DMS153 treated with DMSO at 0.1 percent for 48 hours (cell line): ENCODE data around the gene KIF2C.
"Not testable (repeated sequence)": the region's sequence is repeated elsewhere in the genome, so short reads cannot be mapped to it uniquely, and the experiment has no call there.

Source experiments
- DNase-seq: peaks from one replicate; lab custom pipeline; 2025; ENCODE audit not compliant: unreplicated experiment; lab: John Stamatoyannopoulos, UW

The KIF2C gene

DNA sequence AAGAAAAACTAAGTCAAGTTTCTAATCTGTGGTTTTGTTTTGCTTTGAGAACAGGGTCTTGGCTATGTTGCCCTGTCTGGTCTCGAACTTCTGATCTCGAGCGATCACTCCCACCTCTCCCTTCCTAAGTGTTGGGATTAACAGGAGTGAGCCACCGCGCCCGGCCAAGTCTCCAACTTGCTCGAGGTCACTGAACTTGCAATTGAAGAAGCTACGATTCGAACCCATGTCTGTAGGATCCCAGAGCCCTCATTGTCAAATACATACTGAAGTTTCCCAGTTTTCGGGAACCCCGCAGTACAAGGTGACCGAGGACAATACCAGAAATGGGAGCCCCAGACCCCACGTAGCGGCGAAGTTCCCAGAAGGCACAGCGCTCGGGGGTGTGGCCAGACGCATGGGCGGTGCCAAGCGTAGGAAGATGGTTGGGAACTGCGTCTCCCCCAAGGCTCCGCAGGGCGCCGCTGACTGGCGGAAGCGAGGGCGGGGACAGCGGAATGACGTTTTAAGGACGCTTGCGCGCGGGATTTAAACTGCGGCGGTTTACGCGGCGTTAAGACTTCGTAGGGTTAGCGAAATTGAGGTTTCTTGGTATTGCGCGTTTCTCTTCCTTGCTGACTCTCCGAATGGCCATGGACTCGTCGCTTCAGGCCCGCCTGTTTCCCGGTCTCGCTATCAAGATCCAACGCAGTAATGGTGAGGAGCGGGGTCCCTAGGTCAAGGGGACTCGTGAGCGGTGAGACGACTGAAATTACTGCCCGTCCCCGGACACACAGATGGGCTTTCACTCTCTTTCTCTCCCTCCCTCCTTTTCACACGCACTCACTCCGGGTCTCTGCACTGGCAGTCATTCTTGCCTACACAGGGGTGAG, at the start of gene KIF2C:
Gene KIF2C (plus strand): TSS at position 531 of the 872 bp plus-strand sequence. CDS start 96 bp downstream, at position 627.
- DNase-seq = peak; percentile 99

DNA sequence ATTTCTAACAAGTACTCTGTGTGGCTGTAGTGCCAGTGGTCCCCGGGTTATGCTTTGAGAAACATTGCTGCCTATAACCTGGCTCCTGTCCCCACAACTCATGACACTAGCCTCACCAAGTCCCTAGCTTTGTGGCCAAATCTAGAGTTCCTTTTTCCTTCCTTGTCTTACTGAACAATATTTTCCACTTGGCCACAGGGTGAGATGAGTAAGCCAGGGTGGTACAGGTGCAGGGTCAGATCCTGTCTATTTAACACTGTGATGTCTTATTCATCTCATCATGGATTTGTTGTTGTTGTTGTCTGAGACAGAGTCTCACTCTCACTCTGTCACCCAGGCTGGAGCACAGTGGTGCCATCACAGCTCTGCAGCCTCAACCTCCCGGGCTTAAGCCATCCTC, 46.5 kb upstream of the KIF2C start:
- DNase-seq = no peak

- no peak for DNase-seq
Measured at GRCh38 chr1:44693900-44694299, 45.7 kb upstream of the KIF2C start.

- no peak for DNase-seq
Measured at GRCh38 chr1:44694863-44695478, 44.7 kb upstream of the KIF2C start.

DNA sequence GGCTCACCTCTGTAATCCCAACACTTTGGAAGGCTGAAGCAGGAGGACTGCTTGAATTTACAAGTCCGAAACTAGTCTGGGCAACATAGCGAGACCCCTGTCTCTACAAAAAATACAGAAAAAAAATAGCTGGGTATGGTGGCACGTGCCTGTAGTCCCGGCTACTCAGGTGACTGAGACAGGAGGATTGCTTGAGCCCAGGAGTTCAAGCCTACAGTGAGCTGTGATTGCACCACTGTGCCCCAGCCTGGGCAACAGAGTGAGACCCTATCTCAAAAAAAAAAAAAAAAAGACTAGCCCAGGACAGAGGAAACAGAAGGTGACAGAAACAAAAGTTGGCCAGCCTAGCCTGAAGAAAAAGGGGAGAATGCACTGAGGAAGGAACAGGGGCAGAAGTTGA, 44.0 kb upstream of the KIF2C start:
- DNase-seq = no peak

- DNase-seq = no peak
Measured at GRCh38 chr1:44696101-44696500, 43.5 kb upstream of the KIF2C start.

DNA sequence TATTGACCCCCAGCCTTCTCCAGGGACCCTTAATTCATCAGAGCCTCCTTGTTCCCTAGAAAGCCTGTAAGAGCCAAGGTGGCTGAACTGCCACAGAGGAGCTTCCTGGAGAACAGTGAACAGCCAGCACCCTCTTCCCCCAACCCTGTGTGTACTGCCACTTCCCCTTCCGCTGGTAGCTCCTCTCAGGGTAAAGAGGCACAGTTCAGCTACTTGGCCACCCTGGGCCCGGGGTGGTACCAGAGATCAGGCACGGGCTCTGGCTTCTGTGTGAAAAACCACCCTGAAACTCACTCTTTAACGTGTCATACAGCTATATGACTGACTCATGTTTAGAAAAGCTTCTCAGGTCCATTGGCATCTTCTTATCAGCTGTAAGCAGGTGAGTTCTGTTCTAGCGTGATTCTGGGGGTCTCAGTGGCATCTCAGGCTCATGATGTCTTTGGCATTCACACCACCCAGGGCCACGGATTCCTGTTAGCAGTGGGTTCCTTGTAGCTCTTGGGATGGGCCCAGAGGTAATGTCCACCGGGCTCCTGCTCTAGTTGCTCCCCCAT, 42.8 kb upstream of the KIF2C start:
- no peak for DNase-seq

DNA sequence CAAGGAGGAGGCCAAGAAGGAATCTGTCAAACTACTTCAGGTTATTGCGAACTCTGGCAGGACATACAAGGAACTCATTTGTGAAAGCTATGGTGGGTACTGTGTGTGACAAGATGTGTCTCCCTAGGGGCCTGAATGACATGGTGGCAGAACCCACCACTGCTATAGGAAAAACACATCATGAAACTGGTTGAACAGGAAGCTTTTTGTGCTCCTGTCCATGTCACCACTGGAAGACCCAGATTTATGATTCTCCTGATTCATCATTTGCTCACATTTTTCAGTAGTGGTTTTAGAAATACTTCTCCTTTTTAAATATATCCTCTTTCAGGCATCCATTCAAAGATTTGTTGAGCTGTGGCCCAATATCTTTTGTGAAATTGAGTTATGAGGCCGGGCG, 41.5 kb upstream of the KIF2C start:
- no peak for DNase-seq

GRCh38 chr1:44699375-44699774, 40.3 kb upstream of the KIF2C start:
- DNase-seq = not testable (repeated sequence)

DNA sequence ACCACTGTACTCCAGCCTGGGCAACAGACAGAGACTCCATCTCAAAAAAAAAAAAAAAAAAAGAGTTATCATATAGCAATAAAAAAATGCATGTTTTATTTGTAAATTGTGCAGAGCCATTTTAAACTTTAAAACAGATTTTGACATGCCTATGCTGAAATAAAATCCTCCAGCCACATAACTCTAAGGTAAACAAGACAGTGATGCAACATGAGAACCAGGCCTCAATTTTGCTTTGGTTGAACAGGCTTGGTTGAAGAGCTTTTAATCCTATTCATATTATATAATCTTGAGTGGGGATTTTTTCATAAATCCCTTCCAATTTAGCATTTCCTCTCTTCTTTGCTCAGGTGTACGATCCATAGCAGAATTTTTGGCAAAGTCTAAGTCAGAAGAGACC, 39.1 kb upstream of the KIF2C start:
- no peak for DNase-seq

DNA sequence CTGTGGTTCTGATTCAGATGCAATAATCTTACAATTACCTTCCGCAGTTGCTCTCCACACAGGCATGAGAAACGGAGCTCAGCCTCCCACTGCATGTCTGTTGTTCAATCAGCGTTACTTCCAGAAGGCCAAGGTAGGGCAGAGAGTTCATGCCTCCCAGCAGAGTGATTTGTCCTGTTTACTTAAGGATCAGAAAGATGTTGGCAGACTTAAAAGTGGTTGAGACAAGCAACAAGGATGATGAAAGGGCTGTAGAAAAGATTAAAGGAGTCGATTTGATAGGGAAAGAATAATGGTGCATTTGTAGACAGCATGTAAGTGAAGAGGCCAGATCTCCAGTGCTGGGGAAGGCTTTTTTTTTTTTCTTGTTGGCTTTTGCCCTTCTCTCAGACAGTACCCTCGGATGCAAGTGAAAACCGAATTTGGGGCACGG, 38.5 kb upstream of the KIF2C start:
- DNase-seq = no peak

GRCh38 chr1:44705470-44705869, 34.2 kb upstream of the KIF2C start:
- no peak for DNase-seq

DNA sequence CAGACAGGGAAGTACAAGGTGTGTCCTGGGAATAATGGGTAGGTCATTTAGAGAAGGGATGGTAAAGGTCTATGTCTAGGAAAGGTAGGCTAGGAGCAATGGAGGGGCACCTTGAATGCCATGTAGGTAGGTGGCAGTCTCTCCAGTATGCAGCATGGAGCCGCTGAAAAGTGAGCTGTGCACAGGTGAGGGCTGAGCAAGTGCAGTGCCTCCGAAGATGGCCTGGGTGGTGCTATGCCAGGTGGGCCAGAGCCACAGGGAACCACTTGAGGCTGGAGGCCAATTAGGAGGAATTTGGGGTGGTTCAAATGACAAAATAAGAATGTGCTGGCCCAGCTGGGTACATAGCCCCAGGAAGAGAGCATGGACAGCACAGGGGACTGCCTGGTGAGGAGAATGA, 33.7 kb upstream of the KIF2C start:
- no peak for DNase-seq

- DNase-seq = no peak
Measured at GRCh38 chr1:44707112-44707881, 32.3 kb upstream of the KIF2C start.

DNA sequence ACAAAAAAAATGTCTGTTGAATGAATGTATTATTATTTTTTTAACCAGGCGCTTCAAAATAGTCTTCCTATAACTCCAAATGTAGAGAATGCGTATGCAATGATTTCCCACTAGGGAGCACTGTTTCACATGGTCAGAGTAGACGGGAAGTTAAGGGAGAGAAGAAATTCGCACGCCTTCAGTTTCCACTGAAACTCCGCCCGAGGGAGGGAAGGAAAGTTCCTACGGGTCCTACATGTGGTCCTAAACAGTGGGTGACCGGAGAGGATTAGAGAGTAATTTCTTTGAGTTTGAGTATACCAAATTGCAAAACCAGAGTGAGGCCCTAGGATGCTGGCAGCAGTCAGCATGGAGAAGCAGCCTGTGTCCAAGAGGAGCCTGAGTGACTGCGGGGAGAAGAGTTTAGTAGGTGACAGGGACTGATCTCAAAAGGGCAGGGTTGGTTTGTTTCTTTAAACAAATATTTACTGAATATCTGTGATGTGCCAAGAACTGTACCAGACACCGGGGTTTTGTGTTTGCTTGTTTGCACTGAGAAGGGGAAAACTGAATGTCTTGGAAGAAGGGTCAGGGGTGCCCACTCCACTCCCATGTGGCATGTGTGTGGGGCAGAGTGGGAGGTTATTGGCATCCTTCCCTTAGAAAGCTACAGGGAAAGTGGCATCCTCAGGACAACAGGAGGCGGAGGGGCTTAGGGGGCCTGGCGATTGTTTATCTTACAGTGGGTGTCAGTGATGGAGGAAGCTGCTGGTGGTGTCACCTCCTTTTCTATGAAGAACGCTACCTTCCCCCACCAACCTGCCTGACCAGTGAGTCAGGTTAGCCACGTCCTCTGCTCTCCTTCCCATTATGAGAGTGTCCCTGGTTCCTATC, 31.4 kb upstream of the KIF2C start:
- peak; percentile 62 for DNase-seq

DNA sequence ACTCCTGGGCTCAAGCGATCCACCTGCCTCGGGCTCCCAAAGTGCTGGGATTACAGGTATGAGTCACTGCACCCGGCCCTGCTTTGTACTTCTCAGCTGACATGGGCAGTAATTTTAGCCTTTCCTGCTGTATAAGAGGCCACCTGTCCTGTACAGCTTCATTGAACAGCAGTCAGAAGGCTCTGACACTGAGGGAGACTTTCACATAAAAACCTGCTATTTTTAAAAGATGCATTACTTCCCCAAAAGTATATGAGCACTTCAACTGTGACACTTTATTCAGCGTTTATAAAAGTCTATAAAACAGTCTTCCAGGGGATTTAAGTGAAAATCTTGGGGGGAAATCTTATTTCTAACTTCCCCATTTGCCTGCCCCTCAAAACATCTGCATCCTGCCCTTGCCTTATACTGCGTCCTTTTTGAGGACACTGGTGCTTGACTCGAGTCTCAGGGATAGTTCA, 26.3 kb upstream of the KIF2C start:
- DNase-seq = peak; percentile 32

DNA sequence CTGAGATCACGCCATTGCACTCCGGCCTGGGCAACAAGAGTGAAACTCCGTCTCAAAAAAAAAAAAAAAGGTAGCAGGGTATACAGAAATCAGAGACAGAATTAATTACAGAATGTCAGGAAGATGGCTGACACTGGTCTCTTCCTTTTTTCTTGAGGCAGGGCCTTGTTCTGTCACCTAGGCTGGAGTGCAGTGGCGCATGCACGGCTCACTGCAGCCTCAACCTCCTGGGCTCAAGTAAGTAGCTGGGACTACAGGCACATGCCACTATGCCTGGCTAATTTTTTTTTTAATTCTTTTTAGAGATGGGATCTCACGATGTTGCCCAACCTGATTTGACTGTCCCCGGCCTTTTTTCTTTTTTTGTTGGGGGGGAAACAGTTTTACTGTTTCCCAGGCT, 25.1 kb upstream of the KIF2C start:
- no peak for DNase-seq

DNA sequence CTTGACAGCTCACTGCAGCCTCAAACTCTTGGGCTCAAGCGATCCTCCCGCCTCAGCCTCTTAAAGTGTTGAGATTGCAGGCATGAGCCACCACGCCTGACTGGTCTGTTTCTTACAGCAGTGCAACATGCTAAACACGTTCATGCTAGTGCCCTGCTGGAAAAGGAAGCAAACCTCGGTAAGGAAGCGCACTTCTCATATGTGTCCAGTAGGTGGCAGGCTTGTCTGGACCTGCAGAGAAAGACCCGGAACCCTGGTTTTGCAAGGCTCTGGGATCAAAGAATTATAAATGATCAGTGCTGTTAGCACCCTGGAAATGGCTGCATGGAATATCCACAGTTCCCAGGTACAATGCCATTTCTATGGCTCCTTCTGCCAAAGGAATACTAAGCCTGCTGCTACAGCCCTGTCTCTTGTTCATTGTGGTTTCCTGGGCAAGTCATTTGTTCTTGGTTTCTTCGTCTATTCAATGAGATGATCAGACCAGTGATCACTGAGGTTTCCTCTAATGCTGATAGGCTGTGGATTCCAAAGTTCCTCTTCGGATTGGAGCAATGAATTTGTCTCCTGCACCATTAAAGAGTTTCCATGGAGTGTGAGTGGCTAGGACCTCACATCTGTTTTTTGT, 24.6 kb upstream of the KIF2C start:
- DNase-seq = peak; percentile 90

- no peak for DNase-seq
Measured at GRCh38 chr1:44717156-44717555, 22.5 kb upstream of the KIF2C start.

GRCh38 chr1:44717653-44718052, 22.0 kb upstream of the KIF2C start:
- DNase-seq = no peak
